GM18861 (cell line): ENCODE data around the gene CLHC1.
"Not testable (repeated sequence)": the region's sequence is repeated elsewhere in the genome, so short reads cannot be mapped to it uniquely, and the experiment has no call there.

Experiments used
- ATAC-seq: cut with Tn5 transposase; IDR thresholded peaks from one replicate; pipeline ENCODE4 v1.9.1; 2021; ENCODE audit not compliant: unreplicated experiment

The CLHC1 gene

DNA sequence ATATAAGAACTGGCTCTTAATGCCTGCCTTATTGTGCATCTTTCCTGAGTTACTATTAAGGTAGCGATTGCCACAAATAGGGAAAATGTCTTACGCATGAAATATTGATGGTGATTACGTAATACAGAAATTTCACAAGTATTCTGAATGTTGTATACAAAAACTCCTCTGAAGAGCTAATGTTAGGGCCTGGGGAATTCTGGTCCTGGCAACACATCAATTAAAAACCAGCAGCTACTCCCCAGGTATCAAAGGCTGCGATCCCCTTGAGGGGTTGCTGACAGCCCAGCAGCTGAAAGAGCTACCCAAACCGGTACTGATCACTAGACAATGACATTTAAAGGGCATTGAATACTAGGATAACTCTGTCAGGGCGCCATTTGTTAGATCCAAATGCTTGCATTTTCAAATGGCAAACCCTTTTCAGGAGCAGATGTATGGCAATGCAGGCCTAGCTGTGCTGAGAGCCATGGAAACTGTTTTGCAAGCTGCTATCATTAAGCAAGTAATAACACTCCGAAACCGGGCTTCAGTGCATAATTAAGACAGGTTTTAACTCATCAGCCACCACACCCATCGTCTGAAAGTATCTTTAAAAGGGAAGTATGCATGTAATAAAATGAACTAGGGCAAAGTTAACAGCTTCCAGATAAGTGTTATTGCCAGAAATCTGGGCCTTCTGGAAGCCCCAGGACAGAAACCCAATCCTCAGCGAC is 78.4 kb downstream of the CLHC1 start:
- ATAC-seq: peak; percentile 52

DNA sequence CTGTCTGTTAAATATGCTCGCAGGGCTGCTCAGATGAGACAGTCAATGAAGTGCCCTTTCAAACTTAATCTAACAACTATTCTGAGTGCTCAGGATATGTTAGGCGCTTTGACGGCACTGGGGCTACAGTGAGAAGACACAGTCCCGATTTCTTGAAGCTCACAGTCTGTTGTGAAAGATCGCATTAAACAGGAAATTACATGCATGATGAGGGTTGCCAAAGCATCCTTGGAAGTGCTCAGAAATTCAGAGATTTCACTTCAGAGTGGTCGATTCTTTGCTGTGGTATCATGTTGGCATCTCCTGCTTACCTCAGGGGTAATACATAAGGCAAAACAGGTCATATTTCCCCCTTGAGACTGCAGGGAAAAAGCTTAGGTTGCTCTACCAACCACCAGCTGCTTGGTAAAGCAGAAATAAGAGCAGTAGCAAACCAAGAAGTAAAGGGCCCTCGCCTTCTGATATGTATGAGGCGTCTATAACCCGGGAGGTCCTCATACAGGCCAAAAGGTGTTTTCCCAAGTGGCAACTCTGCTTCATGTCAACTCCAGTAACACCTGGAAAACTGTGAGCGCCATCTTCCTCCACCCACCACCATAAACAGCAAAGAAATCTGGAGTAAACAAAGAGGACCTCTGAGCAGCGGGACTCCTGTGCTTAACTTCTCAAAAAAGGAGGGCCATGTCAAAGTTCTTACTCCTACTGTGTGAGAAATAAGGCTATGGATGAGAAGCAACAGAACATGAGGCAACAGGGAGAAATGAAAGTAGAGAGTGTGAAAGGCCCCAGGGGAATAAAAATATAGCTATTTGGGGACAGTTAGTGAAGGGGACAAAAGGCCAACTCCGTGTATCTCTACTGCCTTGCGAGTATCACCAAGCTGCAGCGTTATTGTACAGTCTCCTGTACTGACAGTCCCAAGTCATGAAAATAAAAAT is 79.3 kb downstream of the CLHC1 start:
- no peak for ATAC-seq

DNA sequence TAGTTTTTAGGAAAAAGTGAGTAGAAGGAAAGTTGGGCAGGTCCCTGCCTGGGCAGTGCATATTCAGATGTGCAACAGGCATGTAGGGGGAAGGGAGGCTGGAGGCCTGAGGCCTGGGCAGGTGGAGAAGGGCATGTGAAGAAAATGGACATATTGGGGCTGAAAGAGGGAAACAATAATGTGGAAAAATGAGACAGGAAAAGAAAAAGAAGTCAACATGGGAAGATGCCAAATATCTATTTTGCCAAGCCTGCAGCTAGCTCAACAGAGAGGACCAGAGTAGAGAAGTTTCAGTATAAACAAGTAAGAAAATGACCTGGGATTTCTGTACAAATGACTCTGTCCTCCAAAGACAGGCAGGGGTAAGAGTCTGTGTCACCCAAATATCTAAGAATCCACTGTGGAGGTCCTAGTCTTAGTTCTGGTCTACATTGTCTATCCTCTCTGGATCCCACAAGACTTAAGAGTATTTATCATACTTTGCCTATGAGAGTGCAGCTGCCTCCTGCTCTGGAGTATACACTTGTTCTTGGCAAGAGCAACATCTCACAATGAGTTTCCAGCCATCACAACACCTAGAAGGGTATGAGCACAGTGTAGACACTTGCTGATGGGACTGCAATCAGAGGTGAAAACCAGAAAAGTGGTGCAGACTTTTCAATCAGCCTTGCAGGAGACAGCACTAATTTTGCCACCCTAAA is 80.2 kb downstream of the CLHC1 start:
- no peak for ATAC-seq

DNA sequence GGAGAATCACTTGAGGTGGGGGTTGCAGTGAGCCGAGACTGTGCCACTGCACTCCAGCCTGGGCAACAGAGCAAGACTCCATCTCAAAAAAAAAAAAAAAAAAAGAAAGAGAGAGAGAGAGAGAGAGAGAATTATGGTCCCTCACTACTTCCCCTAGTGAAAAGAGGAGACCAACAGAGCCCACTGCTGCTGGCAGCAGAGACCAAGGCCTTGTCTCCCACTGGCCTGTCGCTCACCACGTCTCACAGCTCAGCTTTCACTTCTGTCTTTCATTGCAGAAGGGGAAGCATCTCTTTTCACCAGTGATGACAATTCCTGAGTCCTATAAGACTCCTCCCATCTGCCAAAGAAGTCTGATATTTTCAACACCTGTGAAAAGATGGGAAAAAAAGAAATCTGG is 81.3 kb downstream of the CLHC1 start:
- ATAC-seq: peak; percentile 50

DNA sequence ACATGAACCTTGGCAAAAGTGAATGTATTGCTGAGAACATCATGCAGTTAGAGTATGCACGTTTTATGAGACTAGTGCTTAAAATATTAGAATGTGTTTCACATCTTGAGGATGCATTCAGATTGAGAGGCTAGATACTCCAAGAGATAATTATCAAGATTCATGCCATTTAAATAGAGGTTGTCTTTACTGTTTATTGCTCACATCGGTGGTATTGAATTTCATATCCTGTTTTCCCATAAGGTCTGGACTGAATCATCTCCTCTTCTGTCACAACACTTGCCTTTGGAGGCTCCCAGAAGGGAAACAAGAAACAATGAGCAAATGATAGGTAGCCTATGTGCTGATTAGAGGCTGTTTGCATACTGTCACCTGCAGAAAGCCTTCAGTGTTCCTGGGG is 83.8 kb downstream of the CLHC1 start:
- no peak for ATAC-seq

DNA sequence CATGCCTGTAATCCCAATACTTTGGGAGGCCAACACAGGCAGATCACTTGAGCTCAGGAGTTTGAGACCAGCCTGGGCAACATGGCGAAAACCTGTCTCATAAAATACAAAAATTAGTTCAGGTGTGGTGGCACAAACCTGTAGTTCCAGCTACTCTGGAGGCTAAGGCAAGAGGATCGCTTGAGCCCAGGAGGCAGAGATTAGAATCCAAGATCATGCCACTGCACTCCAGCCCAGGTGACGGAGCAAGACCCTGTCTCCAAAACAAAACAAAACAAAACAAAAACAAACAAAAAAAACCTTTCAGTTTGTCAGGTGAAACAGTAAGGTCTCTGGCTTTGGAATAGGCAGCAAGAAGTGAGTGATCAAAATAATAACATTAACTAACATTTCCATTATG is 84.6 kb downstream of the CLHC1 start:
- no peak for ATAC-seq

DNA sequence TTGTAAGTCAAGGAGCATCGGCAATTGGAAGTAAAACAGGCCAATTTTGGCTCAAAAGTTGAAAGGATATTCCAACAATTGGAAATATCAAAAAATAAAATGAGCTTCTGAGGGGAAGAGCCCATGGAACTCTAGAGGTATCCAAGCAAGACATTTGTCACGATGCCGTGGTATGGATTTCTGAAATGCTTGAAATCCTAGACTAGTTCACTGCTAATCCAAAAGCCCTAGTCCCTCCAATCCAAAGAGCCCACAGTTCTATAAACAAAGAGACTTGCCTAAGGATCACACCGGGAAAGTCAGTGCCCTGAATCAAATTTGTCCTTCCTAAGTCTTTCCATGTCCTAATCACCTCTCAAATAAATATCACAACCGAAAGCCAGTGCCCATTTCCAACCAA is 85.1 kb downstream of the CLHC1 start:
- ATAC-seq: no peak

DNA sequence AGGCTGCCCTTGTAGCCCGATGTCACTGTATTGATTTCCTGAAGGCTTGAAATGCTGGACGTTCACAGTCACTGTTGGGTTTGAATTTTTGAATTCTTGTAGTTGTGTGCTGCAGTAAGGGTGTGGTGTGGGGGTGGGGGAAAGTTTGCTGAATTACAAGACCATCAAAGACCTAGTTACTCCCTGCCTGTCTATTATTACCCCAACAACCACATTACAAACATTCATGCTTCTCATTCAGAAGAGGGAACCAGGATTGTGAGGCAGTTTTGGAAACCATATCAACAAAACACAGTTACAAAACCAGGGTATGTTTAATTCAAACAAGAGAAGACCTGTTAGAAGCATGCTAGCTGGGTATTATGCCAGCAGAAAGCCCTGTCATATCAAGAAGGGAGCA is 85.8 kb downstream of the CLHC1 start:
- no peak for ATAC-seq

DNA sequence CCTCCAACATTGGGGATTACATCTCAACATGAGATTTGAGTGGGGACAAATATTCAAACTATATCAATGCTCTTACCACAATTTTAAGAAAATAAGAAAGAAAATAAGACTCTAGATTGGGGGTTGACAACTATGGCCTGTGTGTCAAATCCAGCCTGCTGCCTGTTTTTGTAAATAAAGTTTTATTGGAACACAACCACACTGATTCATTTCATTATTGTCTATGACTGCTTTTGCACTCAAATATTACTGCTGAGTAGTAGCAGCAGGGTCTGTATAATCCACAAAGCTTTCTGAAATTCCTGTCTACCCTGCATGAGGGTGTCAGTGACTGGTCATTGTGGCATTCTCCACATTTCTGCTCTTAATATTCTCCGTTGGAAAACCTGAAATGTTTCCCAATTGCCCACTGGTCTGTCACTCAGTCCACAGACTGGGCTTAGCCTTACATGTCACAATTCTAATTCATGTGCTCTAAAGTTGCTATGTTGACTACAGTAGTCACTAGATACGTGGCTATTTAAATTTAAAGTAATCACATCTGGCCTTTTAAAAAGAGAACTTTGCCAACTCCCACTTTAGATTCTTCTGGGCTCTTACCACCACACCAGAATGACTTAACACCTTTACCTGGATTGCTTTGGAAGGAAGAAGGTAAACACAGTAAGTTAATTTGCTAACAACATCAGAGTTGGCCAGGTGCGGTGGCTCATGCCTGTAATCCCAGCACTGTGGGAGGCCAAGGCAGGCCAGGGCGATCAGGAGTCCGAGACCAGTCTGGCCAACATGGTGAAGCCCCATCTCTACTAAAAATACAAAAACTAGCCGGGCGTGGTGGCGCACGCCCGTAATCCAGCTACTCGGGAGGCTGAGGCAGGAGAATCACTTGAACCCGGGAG is 86.9 kb downstream of the CLHC1 start:
- no peak for ATAC-seq

DNA sequence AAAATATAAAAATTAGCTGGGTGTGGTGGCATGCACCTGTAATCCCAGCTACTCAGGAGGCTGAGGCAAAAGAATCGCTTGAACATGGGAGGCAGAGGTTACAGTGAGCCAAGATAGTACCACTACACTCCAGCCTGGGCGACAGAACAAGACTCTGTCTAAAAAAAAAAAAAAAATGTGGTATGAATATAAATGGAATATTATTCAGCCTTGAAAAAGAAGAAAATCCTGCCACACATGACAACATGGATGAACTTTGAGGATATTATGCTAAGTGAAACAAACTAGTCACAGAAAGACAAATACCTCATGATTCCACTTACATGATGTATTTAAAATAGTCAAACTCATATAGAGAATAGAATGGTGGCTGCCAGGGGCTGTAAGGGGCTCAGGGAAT is 88.4 kb downstream of the CLHC1 start:
- ATAC-seq: not testable (repeated sequence)

DNA sequence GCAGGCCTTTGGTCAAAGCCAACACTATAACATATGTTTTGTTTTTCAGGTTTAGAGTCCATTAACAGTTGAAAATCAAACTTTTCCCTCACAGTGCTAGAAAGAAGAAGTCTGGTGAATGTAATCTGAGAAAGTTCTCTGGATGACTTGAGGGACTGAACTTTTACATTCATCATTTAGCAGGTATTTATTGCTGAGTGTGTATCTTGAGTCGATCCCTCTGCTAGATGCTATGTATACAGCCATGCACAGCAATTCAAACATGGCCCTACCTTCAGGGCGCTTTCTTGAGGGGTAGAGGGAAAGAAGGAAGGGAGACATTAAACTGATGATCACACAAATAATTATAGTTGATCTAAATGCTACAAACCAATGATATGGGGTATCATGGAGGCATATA is 89.6 kb downstream of the CLHC1 start:
- no peak for ATAC-seq

DNA sequence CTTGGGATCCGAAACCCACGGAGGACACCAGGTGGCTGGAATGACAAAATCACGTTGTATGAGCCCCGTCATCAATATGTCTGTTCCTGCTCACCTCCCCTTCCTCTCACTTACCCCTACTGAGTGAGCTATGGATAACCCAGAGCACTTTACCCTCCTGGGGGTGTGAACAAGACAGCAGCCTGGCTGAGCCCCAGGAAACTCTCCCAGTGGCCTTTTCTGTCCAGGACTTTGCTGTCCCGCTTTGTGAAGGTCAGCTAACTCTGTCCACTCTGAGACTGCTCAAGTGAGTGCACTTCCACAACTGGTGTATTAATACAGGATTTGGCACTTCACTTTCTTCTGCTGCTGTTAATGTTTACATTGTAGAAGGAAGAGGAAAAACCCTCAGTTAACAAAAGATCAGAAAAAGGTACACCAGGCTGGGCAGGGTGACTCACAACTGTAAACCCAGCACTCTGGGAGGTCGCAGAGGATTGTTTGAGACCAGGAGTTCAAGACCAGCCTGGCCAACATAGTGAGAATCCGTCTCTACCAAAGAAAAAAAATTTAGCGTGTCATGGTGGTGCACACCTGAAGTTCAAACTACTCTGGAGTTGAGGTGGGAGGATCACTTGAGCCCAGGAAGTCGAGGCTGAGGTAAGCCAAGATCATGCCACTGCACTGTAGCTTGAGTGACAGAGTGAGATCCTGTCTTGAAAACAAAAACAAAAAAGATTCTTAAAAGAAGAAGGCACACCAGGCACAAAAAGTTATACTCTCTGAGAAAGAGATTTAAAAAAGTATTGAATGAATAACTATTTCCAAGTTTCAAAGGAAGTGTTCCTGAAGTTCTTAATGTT is 90.3 kb downstream of the CLHC1 start:
- no peak for ATAC-seq

DNA sequence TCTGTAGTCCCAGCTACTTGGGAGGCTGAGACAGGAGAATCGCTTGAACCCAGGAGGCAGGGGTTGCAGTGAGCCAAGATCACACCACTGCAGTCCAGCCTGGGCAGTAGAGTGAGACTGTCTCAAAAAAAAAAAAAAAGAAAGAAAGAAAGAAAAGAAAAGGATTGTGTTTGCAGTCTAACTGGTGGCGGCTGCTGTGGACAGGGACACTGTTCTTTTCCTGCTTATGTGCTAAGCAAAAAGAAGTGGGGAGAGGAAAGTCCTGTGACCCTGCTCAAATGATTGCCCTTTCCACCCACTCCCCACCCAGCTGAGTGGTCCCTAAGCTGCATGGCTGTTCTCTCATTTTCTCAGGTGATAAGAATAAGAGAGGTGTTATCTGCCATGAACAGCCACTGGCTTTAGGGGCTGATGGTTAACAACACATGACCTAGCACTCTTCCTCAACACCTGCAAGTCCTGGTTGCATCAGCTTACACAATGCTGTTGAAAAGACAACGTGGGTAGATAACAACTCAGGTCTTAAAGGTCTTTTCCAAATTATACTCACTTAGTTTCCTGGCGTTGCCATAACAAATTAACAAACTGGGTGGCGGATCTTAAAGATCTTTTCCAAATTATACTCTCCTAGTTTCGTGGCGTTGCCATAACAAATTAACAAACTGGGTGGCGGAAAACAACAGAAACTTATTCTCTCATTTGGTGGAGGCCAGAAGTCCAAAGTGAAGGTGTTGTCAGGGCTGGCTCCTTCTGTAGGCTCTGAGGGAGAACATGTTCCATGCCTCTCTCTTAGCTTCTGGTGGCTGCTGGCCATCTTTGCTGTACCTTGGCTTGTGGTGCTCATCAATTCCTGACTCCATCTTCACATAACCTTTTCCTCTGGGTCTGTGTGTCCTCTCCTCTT is 91.5 kb downstream of the CLHC1 start:
- no peak for ATAC-seq

DNA sequence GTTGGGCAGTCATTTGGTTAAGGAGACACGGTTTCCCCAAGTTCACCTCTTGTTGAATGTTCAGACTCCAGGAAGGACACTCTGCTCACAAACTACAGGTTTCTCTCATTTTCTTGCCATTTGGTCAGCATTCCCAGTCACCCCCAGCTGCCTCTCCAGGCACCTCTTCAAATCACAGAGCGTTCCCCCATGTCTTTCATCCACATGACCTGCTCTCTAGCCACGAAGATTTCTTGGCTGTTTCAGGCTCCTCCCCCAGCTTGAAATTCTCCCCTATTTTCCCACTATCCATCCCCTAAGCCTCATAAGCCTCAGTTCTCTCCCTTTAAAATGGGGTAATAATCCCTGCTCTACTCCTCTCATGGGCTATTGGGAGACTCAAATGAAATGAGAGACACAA is 92.8 kb downstream of the CLHC1 start:
- no peak for ATAC-seq

DNA sequence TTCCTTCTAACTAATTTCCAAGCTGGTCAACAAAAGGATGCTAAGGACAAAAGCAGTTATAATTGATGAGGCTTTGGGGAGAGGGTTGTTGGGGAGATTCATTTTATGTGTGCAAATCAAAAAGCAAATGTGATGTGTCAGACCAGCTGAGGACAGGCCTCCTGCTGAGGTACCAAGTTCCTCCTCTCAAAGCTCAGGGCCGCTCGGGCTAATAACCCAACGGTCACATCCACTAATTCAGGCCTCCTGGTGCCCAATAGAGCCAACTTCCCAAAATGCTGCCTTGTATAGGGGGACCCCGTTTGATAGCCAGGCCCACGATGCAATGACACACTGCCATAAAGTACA is 93.2 kb downstream of the CLHC1 start:
- ATAC-seq: no peak

DNA sequence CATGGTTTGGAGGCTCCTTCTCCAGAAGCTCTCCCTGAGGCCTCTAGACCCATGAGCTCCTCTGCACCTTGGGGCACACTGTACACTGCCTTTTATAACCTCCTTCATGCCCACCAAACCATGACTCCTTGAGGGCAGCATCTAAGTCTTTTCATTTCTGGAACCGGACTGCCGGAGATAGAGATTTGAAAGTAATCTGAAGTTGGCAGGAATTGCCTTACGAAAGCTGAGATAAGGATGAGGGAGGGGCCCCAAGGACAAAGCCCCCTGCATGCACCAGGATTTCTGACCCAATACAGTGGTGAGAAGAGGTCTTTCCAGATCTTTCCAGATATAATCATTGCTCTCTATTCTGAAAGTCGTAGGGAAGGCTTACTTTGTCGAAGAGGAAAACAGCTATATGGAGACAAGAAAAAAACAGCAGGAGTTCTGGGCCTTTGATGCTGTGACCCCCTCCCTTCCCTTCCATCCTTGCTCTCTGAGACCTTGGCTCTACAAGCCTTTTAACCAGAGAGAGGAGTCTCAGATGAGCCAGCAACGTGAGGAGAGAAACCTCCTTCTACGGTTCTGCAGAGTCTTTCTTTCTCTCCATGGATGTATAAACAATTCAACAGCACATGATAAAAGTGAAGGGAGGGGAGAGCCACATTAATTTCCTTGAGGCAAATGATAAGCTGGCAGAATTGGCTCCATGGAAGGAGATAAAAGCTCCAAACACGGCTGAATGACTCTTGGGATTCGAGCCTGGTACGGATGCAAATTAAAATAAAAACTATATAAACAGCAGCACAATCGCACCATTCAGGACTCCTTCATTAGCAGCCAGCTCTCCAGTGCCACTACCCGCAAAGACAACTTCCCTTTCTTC is 93.8 kb downstream of the CLHC1 start:
- no peak for ATAC-seq

DNA sequence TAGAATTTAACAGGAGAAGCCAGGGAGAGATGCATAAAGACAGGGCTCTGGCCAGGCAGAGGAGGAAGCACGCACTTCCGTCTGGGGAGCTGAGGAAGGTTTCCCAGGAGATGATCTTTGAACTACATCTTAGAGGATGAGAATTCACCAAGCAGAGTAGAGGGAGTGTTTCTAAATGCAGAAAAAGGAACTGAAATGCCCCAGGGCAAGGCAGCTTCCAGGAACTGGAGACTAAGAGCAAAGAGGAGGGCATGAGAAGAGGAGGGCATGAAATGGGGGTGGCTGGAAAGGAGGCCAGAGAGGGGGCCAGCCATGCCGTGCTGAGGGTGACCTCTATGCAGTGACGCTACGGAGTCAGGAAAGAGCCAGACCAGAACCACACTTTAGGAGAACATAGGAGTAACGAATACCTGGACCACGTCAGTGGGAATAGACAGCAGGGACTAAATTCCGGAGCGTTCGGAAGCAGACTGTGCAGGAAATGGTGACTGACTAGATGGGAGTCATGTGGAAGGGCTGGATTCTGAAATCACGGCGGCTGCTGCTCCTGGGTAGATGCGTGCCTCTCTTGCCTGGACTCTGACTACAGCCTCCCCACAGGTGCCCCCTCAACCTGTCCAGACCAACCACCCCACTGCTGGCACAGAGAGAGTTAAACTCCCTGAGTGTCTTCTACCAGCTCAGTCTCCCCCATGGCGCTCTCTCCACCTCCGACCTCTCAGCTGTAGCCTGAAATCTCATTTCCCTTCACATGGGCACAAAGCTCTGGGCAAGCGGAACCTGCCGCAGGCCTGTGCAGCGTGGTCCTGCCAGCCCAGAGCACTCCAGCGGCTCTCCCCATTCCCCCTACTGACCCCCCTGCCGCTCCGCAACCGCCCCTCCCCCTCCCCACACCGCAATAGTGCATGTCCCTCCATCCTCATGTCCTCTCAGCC is 94.8 kb downstream of the CLHC1 start:
- no peak for ATAC-seq
